ENCODE results near the gene GIMAP1. TPM values are rescaled to one million over a fixed set of nuclear protein-coding genes. Genes with fewer than 3 reads are reported as not detected.
A peak's percentile ranks its signal among the peaks of the same experiment; 100 is the strongest.

The GIMAP1 gene
- total RNA-seq, 1 donor from 2014 or later = 13.0 TPM

DNA sequence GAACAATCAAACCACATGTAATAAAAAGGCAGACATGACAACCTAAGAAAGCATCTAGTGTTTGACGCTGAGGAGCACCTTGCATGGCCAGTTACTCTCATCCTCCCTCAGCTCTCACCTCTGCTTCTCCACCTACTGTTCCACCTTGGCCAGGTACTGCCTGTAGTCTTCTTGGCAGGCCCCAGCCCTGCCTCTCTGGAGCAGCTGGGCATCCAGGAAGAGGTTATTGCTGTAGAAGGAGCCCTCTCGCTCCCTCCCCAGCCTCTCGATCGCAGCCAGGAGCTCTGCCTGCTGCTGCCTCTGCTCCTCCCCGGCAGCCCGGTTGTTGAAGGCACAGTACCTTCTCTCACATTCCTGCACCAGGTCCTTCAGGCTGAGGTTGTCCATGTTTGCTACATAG is 30.5 kb downstream of the GIMAP1 start:
- no peak for DNase-seq (ENCODE audit: low read depth in 2 of 2)

DNA sequence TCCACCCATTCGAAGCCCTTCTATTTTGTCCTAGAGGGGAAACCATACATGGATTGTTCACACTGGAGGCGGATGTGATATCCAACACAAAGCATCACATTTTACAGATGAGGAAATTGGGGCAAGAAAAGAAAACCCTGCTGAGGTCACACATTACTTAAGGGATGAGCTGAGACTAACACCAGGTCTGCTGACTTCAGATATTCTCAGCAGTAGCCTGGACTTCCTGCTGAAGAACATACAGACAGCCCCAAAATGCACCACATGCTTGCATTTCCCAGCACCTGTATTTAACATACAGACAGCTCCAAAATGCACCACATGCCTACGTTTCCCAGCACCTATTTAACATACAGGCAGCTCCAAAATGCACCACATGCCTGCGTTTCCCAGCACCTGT is 32.0 kb downstream of the GIMAP1 start:
- no peak for DNase-seq (ENCODE audit: low read depth in 2 of 2)

- DNase-seq (ENCODE audit: low read depth in 2 of 2) = no peak
Measured at GRCh38 chr7:150751702-150752101, 35.3 kb downstream of the GIMAP1 start.

DNA sequence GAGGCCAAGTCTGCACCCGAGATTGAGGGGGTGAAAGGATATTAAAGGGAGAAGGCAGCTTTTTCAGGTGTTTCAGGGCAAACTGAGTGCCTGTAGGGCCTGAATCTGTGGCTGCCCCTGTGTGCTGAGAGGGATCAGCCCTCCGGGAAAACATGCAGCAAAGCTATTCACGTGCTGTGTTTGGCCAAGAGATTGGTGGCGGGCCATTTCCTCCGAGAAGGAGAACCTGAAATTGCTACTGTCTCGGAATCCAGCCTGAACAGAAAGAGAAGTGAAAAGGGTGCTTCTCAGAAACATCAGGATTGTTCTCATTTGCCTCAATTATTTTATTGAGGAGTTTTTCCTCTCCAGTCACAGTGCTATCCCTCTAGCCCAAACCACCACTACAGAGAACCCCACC is 36.8 kb downstream of the GIMAP1 start:
- no peak for DNase-seq (ENCODE audit: low read depth in 2 of 2)

GRCh38 chr7:150753826-150754603 is 37.6 kb downstream of the GIMAP1 start:
- DNase-seq (ENCODE audit: low read depth in 2 of 2) = peak; percentile 91 to 95

- peak in 1 of 2 donors; percentile 29 for DNase-seq (ENCODE audit: low read depth in 2 of 2)
Measured at GRCh38 chr7:150754951-150755350, 38.5 kb downstream of the GIMAP1 start.

GRCh38 chr7:150755473-150756099 is 39.2 kb downstream of the GIMAP1 start:
- DNase-seq (ENCODE audit: low read depth in 2 of 2) = peak; percentile 81 to 98

- DNase-seq (ENCODE audit: low read depth in 2 of 2) = no peak
Measured at GRCh38 chr7:150756166-150756565, 39.8 kb downstream of the GIMAP1 start.

GRCh38 chr7:150756858-150757257 is 40.4 kb downstream of the GIMAP1 start:
- peak; percentile 47 to 79 for DNase-seq (ENCODE audit: low read depth in 2 of 2)

DNA sequence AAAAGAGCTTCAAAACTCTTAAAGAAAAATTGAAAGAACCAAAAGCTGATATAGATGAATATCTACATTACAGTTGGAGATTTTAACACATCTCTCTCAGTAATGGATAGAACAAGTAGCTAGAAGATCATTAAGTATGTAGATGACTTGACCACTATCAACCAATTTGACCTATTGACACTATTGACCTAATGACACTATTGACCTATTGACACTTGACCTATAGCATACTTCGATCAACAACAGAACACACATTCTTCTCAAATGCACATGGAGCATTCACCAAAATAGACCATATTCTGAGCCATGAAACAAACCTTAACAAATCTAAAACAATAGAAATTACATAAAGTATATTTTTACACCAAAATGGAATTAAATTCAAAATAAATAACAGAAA is 43.1 kb downstream of the GIMAP1 start:
- no peak for DNase-seq (ENCODE audit: low read depth in 2 of 2)

- peak in 1 of 2 donors; percentile 24 for DNase-seq (ENCODE audit: low read depth in 2 of 2)
Measured at GRCh38 chr7:150766334-150766709, 49.9 kb downstream of the GIMAP1 start.

DNA sequence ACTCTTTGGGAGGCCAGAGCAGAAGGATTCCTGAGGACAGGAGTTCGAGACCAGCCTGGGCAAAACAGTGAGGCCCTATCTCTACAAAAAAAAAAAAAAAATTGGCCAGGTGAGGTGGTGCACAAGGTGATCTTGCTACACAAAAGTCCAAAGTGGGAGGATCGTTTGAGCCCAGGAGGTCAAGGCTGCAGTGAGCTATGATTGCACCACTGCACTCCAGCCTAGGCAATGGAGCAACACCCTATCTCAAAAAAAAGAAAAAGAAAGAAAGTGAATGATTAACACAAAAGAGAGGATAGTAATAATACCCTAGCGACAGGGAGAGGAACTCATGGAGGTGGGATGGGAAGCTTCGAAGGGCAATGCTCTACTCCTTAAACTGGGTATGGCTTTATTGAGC is 53.4 kb downstream of the GIMAP1 start:
- DNase-seq (ENCODE audit: low read depth in 2 of 2) = no peak

Other genes starting within 250 kb of the GIMAP1 start
- gene GIMAP7, start 201.7 kb upstream of the GIMAP1 start, total RNA-seq = 64.4 and 108 TPM in 2 replicates
- gene GIMAP4, start 149.2 kb upstream of the GIMAP1 start, total RNA-seq = 169 and 262 TPM in 2 replicates
- 169 and 251 TPM in 2 replicates for gene GIMAP6, start 84.2 kb upstream of the GIMAP1 start, total RNA-seq
- gene GIMAP2, start 30.9 kb upstream of the GIMAP1 start, total RNA-seq = 34.0 and 37.3 TPM in 2 replicates
- 255 and 501 TPM in 2 replicates for gene GIMAP5, start 20.8 kb downstream of the GIMAP1 start, total RNA-seq
- not detected in 2 replicates for gene TMEM176B, start 83.8 kb downstream of the GIMAP1 start, total RNA-seq
- not detected in 2 replicates for gene TMEM176A, start 84.2 kb downstream of the GIMAP1 start, total RNA-seq
- not detected in 2 replicates for gene AOC1, start 135.9 kb downstream of the GIMAP1 start, total RNA-seq